Tibial nerve (tissue), 3 donors: ENCODE results near the gene SIM2.

Experiments used
- CTCF ChIP-seq, 5 experiments: fragments of 200-600 bp in 3 of 5; fragments of 450-650 bp in 2 of 5; sonication (generic) in 3 of 5; IDR thresholded peaks; one replicate each; pipeline ENCODE4 v1.5.1; 2016 to 2019; ENCODE audit warnings: antibody characterized with exemption in 5 of 5, mild to moderate bottlenecking in 3 of 5, moderate library complexity in 2 of 5
- POLR2A ChIP-seq, 2 donors: fragments of 450-650 bp; IDR thresholded peaks; one replicate each; pipeline ENCODE4 v1.6.1; 2017; ENCODE audit warnings: antibody characterized with exemption in 2 of 2, mild to moderate bottlenecking in 2 of 2, moderate library complexity in 2 of 2

GRCh38 chr21:36765229-36765628 lies 66.3 kb downstream of the SIM2 start:
- TF ChIP-seq CTCF (IDR thresholded peaks at IDR 0.05) (no peak), POLR2A (IDR thresholded peaks at IDR 0.05) (no peak)
